Activated T-helper 17 cell treated with anti-CD3 and anti-CD28 coated beads, Interleukin-2, amount 50 U/mL, for 72 hours (primary cell): Measurements from ENCODE around the gene ZFTA. TPM values are rescaled to one million over a fixed set of nuclear protein-coding genes. Genes with fewer than 3 reads are reported as not detected.
A peak's percentile ranks its signal among the peaks of the same experiment; 100 is the strongest.
"Not testable (repeated sequence)": the region's sequence is repeated elsewhere in the genome, so short reads cannot be mapped to it uniquely, and the experiment has no call there.

Experiments
- ATAC-seq: fragments of 150-1000 bp; cut with Tn5 transposase; replicated peaks from 2 replicates; pipeline ENCODE4 v1.10.0; 2021; ENCODE audit warnings: mild to moderate bottlenecking, moderate library complexity
- H3K27ac Mint-ChIP-seq: one replicate; pipeline ENCODE4 v1.8.0; 2022; ENCODE audit warnings: mixed read lengths
- H3K27me3 Mint-ChIP-seq: one replicate; pipeline ENCODE4 v1.8.0; 2022; ENCODE audit warnings: mixed read lengths
- H3K36me3 Mint-ChIP-seq: one replicate; pipeline ENCODE4 v1.8.0; 2022; ENCODE audit warnings: low read depth, mild to moderate bottlenecking, mixed read lengths
- H3K4me1 Mint-ChIP-seq: one replicate; pipeline ENCODE4 v1.8.0; 2022; ENCODE audit warnings: mixed read lengths
- H3K4me3 Mint-ChIP-seq: one replicate; pipeline ENCODE4 v1.8.0; 2022; ENCODE audit warnings: mild to moderate bottlenecking, mixed read lengths
- H3K9me3 Mint-ChIP-seq: one replicate; pipeline ENCODE4 v1.8.0; 2022; ENCODE audit warnings: mixed read lengths
- total RNA-seq, 2 donors: library from RNA; stranded (reverse); gene quantifications; one replicate each; pipeline ENCODE4 v1.2.3, GENCODE V29; 2022

Gene ZFTA
- total RNA-seq, 2 donors from 2014 or later, result 0.45 to 1.3 TPM

DNA sequence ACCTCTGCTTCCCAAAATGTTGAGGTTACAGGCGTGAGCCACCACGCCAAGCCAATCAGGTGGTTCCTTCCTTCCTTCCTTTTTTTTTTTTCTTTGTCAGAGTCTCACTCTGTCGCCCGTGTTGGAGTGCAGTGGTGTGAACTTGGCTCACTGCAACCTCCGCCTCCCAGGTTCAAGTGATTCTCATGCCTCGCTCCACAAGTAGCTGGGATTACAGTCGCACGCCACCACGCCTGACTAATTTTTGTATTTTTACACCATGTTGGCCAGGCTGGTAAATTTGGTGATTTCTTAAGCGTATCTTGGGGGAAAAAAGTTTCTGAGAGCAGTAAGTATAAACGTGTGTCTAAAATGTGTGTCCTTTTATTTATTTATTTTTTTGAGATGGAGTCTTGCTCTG lies 26.5 kb upstream of the ZFTA start:
- H3K36me3 Mint-ChIP-seq, result no peaks in the 10 kb centered on the region
- ATAC-seq, result no peak
- no peaks in the 10 kb centered on the region for H3K4me1 Mint-ChIP-seq
- H3K9me3 Mint-ChIP-seq, result peaks cover 4% of the 10 kb centered on the region
- H3K27me3 Mint-ChIP-seq, result peaks cover 4% of the 10 kb centered on the region
- no peak overlapping the region for H3K4me3 Mint-ChIP-seq
- no peak overlapping the region for H3K27ac Mint-ChIP-seq

DNA sequence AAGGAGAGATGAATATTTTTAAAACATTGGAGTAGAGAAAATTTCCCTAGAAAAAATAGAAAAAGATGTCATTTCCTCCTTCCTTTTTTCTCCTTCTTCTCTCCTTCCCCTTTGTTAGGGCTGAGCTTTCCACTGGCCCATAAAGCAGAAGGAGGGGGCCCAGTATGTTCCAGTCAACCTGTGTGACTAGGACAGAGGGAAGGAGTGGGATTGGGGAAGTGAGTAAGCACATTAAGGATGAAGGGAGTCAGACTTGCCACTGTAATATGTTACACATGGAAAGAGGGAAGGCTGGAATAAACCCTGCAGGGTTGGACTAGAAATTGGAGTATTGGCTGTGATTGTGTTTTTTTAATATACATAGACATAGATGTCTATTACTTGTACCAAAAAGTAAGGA lies 24.6 kb upstream of the ZFTA start:
- H3K4me3 Mint-ChIP-seq, result no peak overlapping the region
- H3K9me3 Mint-ChIP-seq, result peaks cover 4% of the 10 kb centered on the region
- no peaks in the 10 kb centered on the region for H3K4me1 Mint-ChIP-seq
- H3K27me3 Mint-ChIP-seq, result peaks cover 2% of the 10 kb centered on the region
- no peak for ATAC-seq
- no peaks in the 10 kb centered on the region for H3K36me3 Mint-ChIP-seq
- H3K27ac Mint-ChIP-seq, result no peak overlapping the region

DNA sequence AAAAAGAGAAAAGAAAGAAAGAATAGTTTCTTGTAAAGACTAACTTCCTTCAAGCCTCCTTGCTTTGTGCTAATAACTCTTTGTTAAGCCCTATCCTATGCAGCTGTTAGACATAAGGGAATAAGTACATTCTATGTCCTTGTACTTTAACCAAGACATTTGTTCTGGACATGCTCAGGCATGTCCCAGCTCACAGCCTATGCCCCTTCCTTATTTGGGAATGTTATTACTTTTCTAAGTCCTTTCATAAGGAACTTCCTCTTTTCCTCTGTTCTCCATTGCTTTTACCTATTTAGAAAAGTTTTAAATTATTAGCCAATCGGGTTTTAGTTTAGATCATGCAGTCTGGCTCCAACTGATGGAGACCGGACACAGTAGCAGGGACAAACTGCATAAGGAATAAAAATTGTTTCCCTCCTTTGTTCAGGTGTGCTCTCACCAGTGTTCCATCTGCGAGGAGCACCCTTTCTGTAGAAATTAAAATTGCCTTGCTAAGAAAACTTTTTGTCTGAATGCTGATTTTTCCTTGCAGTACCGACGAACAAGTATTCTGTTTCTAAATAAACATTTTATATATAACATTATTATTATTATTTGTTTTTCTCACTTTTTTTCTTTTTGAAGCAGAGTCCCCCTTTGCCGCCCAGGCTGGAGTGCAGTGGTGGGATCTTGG lies 23.1 kb upstream of the ZFTA start:
- Mint-ChIP-seq H3K27ac (no peak overlapping the region), H3K4me1 (no peaks in the 10 kb centered on the region), H3K4me3 (no peak overlapping the region), H3K36me3 (no peaks in the 10 kb centered on the region), H3K27me3 (no peaks in the 10 kb centered on the region), H3K9me3 (peaks cover 4% of the 10 kb centered on the region)
- ATAC-seq, result no peak

DNA sequence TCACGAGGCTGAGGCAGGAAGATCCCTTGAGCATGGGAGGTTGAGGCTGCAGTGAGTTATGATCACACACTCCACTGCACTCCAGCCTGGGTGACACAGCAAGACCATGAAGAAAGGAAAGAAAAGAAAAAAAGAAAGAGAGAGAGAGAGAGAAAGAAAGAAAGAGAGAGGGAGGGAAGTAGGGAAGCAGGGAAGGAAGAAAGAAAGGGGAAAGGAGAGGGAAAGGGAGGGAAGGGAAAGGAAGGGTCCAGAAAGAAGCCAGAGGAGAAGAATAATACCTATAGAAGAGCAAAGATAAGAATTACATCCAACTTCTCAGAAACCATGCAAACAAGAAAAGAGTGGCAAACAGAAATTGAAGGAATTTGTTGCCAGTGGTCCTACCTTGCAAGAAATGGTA lies 17.2 kb upstream of the ZFTA start:
- peaks cover 7% of the 10 kb centered on the region for H3K27me3 Mint-ChIP-seq

DNA sequence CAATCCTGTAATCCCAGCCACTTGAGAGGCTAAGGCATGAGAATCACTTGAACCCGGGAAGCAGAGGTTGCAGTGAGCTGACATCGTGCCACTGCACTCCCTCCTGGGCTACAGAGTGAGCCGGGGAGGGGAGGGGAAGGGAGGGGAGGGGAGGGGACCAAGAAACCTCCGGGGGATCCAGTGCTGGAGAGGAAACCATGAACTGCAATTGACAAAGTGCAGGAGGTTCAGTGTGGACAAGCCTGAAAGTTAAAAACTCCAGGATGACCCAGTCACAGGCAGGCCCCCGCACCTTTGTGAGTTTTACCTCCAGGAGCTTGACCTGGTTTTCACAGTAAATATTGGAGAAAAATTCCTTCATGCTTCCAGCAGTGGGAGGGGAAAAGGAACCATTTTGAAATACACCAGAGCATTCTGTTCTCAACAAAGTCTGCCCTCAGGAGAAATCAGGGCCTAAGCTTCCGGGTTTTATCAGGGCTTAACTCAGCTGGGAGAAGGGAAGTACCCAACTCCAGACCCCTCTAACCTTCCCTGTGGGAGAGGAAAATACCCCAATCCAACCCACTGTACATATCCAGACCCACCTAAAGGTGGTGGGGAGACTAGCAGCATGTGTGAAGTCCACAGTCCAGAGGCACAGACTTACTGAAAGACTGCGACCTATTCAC lies 15.5 kb upstream of the ZFTA start:
- Mint-ChIP-seq H3K27me3 (peaks cover 7% of the 10 kb centered on the region), H3K9me3 (no peaks in the 10 kb centered on the region), H3K36me3 (no peaks in the 10 kb centered on the region), H3K4me3 (no peak overlapping the region), H3K4me1 (peaks cover 8% of the 10 kb centered on the region), H3K27ac (no peak overlapping the region)
- no peak for ATAC-seq

More for the DNA sequence above, 17.2 kb upstream of the ZFTA start:
- H3K4me1 Mint-ChIP-seq, result peaks cover 8% of the 10 kb centered on the region
- H3K4me3 Mint-ChIP-seq, result no peak overlapping the region
- H3K27ac Mint-ChIP-seq, result no peak overlapping the region
- H3K9me3 Mint-ChIP-seq, result no peaks in the 10 kb centered on the region
- no peaks in the 10 kb centered on the region for H3K36me3 Mint-ChIP-seq
- ATAC-seq, result no peak

DNA sequence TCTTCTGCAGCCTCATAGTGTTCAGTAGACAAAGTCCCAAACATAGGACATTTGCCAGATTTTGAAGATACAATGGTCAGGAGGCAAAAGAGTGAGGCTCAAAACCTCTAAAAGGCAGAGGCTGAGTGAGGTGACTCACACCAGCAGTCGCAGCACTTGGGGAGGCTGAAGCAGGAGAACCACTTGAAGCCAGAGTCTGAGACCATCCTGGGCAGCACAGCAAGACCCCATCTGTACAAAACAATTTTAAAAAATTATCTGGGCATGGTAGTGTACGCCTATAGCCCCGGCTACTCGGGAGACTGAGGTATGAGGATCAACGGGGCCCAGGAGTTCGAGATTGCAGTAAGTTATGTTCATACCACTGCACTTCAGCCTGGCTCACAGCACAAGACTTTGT lies 14.2 kb upstream of the ZFTA start:
- Mint-ChIP-seq H3K4me3 (no peak overlapping the region), H3K27ac (no peak overlapping the region), H3K9me3 (no peaks in the 10 kb centered on the region), H3K36me3 (no peaks in the 10 kb centered on the region), H3K4me1 (peaks cover 8% of the 10 kb centered on the region), H3K27me3 (peaks cover 9% of the 10 kb centered on the region)
- no peak for ATAC-seq

DNA sequence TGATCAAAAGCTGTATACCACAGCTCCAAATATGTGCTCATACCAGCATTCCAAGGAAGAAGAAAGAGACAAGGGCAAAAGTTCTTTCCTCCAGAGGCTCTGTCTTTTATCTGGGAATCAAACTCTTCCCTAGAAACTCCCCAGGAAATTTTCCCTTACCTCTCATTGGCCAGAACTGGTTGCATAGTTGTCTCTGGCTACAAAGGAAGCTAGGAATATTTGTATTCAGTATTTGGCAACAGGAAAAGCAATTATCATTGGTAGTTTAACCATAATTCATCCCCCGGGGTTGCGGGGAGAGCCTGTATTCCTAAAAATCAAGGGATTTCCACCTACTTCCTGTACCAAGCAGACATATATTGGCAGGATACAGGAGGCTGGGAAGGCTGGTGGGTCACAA lies 10.5 kb upstream of the ZFTA start:
- Mint-ChIP-seq H3K27ac (no peak overlapping the region), H3K27me3 (peaks cover 7% of the 10 kb centered on the region), H3K36me3 (no peaks in the 10 kb centered on the region), H3K4me3 (no peak overlapping the region), H3K9me3 (no peaks in the 10 kb centered on the region), H3K4me1 (no peaks in the 10 kb centered on the region)
- ATAC-seq, result no peak

DNA sequence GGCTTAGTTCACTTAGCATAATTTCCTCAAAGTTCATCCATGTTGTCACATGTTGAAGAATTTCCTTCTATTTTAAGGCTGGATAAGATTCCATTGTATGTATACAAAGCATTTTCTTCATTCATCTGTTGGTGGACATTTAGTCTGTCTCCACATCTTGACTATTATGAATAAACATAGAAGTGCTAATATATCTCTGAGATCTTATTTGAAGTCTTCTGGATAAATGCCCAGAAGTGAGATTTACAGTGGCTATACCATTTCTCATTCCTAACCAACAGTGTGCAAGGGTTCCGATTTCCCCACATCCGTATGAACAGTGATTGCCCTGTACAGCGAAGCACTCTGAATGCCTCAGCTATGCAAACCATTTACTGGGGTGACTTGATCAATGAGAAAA lies 6.6 kb upstream of the ZFTA start:
- H3K4me3 Mint-ChIP-seq, result no peak overlapping the region
- no peaks in the 10 kb centered on the region for H3K36me3 Mint-ChIP-seq
- ATAC-seq, result no peak
- H3K4me1 Mint-ChIP-seq, result no peaks in the 10 kb centered on the region
- H3K27ac Mint-ChIP-seq, result no peak overlapping the region
- H3K27me3 Mint-ChIP-seq, result peaks cover 14% of the 10 kb centered on the region
- no peaks in the 10 kb centered on the region for H3K9me3 Mint-ChIP-seq

DNA sequence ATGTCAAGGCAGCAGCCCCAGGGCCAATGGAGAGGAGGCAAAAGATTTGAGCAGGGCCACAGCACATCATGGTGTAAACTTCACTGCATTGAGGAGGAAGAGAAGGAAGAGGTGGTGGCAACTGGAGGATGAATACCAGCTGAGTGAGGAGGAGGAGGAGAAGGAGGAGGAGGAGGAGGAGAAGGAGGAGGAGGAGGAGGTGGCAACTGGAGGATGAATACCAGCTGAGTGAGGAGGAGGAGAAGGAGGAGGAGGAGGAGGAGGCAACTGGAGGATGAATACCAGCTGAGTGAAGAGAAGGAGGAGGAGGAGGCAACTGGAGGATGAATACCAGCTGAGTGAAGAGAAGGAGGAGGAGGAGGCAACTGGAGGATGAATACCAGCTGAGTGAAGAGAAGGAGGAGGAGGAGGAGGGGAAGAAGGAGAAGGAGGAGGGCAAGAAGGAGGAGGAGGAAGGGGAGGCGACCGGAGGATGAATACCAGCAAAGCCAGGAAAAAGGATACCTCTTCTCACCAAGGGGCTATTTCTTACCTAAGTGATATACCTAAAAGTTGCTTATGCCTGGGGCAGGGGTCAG lies 3.3 kb upstream of the ZFTA start:
- not testable (repeated sequence) for H3K9me3 Mint-ChIP-seq, H3K4me3 Mint-ChIP-seq, H3K36me3 Mint-ChIP-seq, H3K27ac Mint-ChIP-seq, H3K4me1 Mint-ChIP-seq, ATAC-seq
- H3K27me3 Mint-ChIP-seq, result peaks cover 12% of the 10 kb centered on the region

DNA sequence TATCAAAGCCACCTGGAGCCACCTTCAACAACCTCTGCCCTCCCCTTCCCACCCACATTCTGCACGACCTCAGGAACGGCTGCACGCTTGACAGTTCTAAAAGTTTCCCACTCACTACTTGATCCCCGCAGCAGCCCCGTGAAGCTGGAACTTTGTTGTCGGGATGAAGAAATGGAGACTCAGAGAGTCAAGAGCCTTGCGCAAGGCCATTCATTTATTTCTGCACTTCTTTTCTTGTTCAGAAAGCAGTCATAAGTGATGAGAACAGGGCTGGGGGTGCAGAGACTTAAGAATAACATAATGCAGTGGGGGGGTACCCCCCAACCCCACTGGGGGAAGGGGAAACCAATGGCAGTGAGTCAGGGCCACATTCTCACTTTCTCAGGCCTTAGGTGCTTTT lies 2.2 kb upstream of the ZFTA start:
- no peak overlapping the region for H3K4me3 Mint-ChIP-seq
- H3K9me3 Mint-ChIP-seq, result no peaks in the 10 kb centered on the region
- peaks cover 8% of the 10 kb centered on the region for H3K27me3 Mint-ChIP-seq
- ATAC-seq, result no peak
- H3K27ac Mint-ChIP-seq, result no peak overlapping the region
- peaks cover 8% of the 10 kb centered on the region for H3K4me1 Mint-ChIP-seq
- H3K36me3 Mint-ChIP-seq, result peaks cover 7% of the 10 kb centered on the region

DNA sequence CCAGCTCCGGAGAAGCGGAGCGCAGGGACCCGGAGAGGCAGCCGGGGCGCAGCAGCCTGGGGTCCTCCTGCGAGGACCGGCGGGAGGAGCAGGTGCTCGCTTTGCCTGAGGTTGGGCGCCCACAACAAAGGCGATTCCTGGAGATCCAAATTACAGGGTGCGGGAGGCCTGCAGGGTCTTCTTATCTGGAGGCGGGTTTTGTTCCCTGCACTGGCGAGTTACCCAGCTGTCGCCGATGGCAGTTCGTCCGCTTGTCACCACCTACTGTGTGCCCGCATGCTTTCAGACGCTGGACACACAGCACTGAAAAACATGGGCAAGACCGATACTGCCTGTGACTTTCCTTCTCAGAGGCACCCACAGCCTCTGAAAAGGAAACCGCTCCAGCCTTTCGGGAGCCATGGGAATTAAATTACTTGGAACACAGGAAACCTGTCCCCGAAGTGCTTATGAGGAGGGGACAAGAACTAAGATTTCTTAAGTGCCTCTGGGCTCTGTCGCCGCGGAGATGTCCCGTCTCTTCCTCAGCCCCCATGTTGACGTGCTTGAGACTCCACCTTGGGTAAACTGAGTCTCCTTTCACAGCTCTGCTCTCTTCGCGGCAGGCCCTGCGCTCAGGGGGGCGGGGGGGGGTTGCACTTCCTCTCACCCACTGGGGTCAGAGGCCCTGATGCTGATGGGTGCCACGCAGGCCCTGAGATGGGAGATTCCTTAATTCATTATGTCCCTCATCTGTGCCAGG lies 1.3 kb upstream of the ZFTA start:
- Mint-ChIP-seq H3K9me3 (no peaks in the 10 kb centered on the region), H3K4me1 (peaks cover 8% of the 10 kb centered on the region), H3K4me3 (peak overlapping the region; percentile 31), H3K36me3 (peaks cover 7% of the 10 kb centered on the region), H3K27ac (no peak overlapping the region), H3K27me3 (peaks cover 8% of the 10 kb centered on the region)
- ATAC-seq, result no peak

DNA sequence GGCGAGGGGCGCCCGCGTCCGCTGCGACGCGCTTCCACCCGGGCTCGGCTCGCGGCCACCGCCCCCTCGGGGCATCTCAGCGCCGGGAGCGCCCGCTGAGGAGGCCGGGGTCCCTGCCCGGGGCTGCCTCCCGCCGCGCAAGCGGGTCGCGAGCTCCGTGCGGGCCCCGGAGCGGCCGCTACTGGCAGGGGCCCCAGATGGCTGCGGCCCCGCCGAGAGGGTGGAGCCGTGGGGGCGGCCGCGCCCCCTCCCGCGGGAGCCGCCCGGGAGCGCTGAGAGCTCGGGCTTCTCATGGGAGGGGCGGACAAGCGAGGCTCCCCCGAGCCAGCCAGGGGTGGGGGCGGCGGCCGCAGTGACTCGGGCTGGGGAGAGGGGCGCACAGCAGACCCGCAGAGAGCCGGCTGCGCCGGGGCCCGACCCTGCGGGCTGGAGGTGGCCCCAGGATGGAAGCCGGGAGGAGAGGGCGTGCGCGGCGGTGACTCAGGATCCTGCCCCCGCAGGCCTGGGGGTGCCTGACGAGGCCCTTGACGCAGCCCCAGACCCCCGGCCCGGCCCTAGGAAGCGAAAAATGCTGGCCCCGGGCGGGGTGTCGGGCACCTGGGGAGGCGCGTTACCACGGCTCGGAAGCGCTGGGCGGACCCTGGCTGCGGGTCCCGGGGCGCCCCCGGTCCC lies 603 bp upstream of the ZFTA start:
- Mint-ChIP-seq H3K9me3 (no peaks in the 10 kb centered on the region), H3K27me3 (peaks cover 8% of the 10 kb centered on the region), H3K36me3 (peaks cover 7% of the 10 kb centered on the region), H3K27ac (no peak overlapping the region), H3K4me3 (no peak overlapping the region), H3K4me1 (peaks cover 8% of the 10 kb centered on the region)
- peak; percentile 33 for ATAC-seq

DNA sequence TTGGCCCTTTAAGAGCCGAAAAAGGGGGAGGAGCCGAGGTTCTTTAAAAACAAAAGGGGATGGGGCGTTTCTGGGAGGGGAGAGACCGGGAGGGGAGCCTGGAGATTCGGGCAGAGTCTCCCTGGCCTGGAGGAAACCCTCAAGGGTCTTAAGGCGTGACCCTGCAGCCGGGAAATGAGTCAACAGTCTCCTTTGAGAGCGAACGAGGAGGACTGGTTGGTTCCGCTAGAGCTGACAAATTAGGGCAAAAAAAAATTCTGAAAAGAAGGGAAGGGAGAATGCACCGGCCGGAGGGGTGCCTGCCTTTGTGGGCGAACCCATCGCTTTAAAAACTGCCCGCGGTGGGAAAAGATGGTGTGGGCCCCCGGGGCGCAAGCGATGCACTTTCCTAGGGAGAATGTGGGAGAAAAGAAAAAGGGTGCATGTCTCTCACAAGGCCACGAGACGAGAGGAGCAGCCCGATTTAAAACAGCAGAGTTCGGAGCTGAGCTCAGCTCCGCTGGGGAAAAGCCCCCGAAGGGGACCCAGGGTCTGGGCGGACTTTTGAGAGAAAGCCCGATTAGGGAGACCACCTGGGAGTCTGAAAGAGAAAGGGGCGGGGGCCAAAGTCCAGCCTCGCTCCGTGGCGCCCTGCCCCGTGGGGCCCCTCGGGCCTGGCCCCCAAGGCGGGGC lies 874 bp downstream of the ZFTA start:
- Mint-ChIP-seq H3K9me3 (no peaks in the 10 kb centered on the region), H3K36me3 (peaks cover 7% of the 10 kb centered on the region), H3K27me3 (peaks cover 4% of the 10 kb centered on the region), H3K4me1 (peaks cover 8% of the 10 kb centered on the region), H3K4me3 (peak overlapping the region; percentile 96), H3K27ac (peak overlapping the region; percentile 92)
- ATAC-seq, result peak; percentile 34

DNA sequence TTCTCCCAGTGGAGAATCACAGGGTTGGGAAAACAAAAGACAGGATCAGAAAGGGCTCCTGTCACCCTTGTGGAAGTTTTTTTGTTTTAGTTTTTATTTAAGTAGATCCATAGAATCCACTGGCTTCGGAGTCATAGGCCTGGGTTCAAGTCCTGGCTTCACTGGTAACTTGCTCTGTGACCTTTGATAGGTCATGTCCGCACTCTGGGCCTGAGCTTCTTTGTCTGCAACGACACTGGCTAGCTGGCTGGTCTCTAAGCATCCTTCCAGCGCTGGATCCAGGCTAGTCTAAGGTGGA lies 1.4 kb downstream of the ZFTA start:
- peaks cover 7% of the 10 kb centered on the region for H3K36me3 Mint-ChIP-seq
- H3K27ac Mint-ChIP-seq, result peak overlapping the region; percentile 92
- H3K27me3 Mint-ChIP-seq, result peaks cover 4% of the 10 kb centered on the region
- H3K4me1 Mint-ChIP-seq, result peaks cover 8% of the 10 kb centered on the region
- no peaks in the 10 kb centered on the region for H3K9me3 Mint-ChIP-seq
- peak overlapping the region; percentile 96 for H3K4me3 Mint-ChIP-seq
- peak; percentile 51 for ATAC-seq
